Neural progenitor cell (in vitro differentiated cells): ENCODE data around the gene CD19. TPM values are rescaled to one million over a fixed set of nuclear protein-coding genes. Genes with fewer than 3 reads are reported as not detected.

Source experiments
- DNase-seq: peaks from one replicate; pipeline ENCODE4 v3.0.0-alpha.2; 2016; ENCODE audit warnings: low spot score
- H2AFZ ChIP-seq: fragments of 200-600 bp; sonication (generic); replicated peaks from 2 replicates; pipeline ENCODE4 v1.6.1; 2016; ENCODE audit warnings: antibody characterized with exemption
- H3F3A ChIP-seq: fragments of 200-600 bp; sonication (generic); 2 replicates; pipeline ENCODE4 v1.6.1; 2016; ENCODE audit warnings: antibody characterized with exemption, low read depth
- H3K27ac ChIP-seq: fragments of 200-600 bp; sonication (generic); 2 replicates; pipeline ENCODE4 v1.5.1; 2016; ENCODE audit warnings: mild to moderate bottlenecking
- H3K27me3 ChIP-seq: fragments of 200-600 bp; sonication (generic); 2 replicates; pipeline ENCODE4 v1.6.1; 2016; ENCODE audit warnings: mild to moderate bottlenecking, moderate library complexity
- H3K36me3 ChIP-seq: fragments of 200-600 bp; sonication (generic); 2 replicates; pipeline ENCODE4 v1.5.1; 2016
- H3K4me1 ChIP-seq: fragments of 200-600 bp; sonication (generic); 2 replicates; pipeline ENCODE4 v1.6.1; 2016; ENCODE audit warnings: mixed run types
- H3K4me2 ChIP-seq: fragments of 200-600 bp; sonication (generic); 2 replicates; pipeline ENCODE4 v1.6.1; 2016
- H3K4me3 ChIP-seq: fragments of 200-600 bp; sonication (generic); 2 replicates; pipeline ENCODE4 v1.5.1; 2016
- H3K79me2 ChIP-seq: fragments of 200-600 bp; sonication (generic); 2 replicates; pipeline ENCODE4 v1.6.1; 2016; ENCODE audit warnings: low read depth
- H3K9ac ChIP-seq: fragments of 200-600 bp; sonication (generic); 2 replicates; pipeline ENCODE4 v1.6.1; 2016
- H3K9me3 ChIP-seq: fragments of 200-600 bp; sonication (generic); 2 replicates; pipeline ENCODE4 v1.5.1; 2016; ENCODE audit warnings: low read depth
- H4K20me1 ChIP-seq: fragments of 200-600 bp; sonication (generic); 2 replicates; pipeline ENCODE4 v1.6.1; 2016; ENCODE audit warnings: low read depth
- H3K27ac Mint-ChIP-seq: 3 replicates; pipeline ENCODE4 v1.8.0; 2021; ENCODE audit warnings: mixed read lengths
- H3K27me3 Mint-ChIP-seq: 2 replicates; pipeline ENCODE4 v1.8.0; 2022; ENCODE audit warnings: low read depth, mild to moderate bottlenecking, inconsistent platforms, moderate library complexity, mixed read lengths; ENCODE audit not compliant: insufficient read depth
- H3K36me3 Mint-ChIP-seq: 3 replicates; pipeline ENCODE4 v1.8.0; 2021; ENCODE audit warnings: mixed read lengths
- H3K4me1 Mint-ChIP-seq: 3 replicates; pipeline ENCODE4 v1.8.0; 2021; ENCODE audit warnings: mixed read lengths
- H3K4me3 Mint-ChIP-seq: 3 replicates; pipeline ENCODE4 v1.8.0; 2021; ENCODE audit warnings: mild to moderate bottlenecking, moderate library complexity, mixed read lengths
- H3K9me3 Mint-ChIP-seq: 3 replicates; pipeline ENCODE4 v1.8.0; 2020; ENCODE audit warnings: mixed read lengths
- CTCF ChIP-seq: fragments of 200-600 bp; sonication (generic); IDR thresholded peaks from 2 replicates; pipeline ENCODE4 v1.5.1; 2017; ENCODE audit warnings: antibody characterized with exemption, mild to moderate bottlenecking
- EZH2 ChIP-seq: fragments of 200-600 bp; sonication (generic); IDR thresholded peaks from 2 replicates; pipeline ENCODE4 v1.6.1; 2017; ENCODE audit warnings: antibody characterized with exemption, mild to moderate bottlenecking, moderate library complexity
- EZH2phosphoT487 ChIP-seq: fragments of 200-600 bp; sonication (generic); IDR thresholded peaks from 2 replicates; pipeline ENCODE4 v1.6.1; 2017; ENCODE audit warnings: antibody characterized with exemption
- total RNA-seq: library from RNA; depleted of rRNA; stranded (reverse); fragments of >200 nt; gene quantifications from 2 replicates; pipeline ENCODE4 v1.2.3, GENCODE V29; 2015; ENCODE audit warnings: low replicate concordance

CD19 gene
- total RNA-seq, 1 donor from 2014 or later, result not detected

- no peaks in the 10 kb centered on the region for H3K36me3 ChIP-seq
- H2AFZ ChIP-seq, result peak overlapping the region; percentile 92
- Mint-ChIP-seq H3K9me3 (no peaks in the 10 kb centered on the region), H3K36me3 (peaks cover 2% of the 10 kb centered on the region), H3K27ac (peak overlapping the region; percentile 87), H3K4me3 (peak overlapping the region; percentile 95), H3K27me3 (peaks cover 2% of the 10 kb centered on the region), H3K4me1 (peaks cover 11% of the 10 kb centered on the region)
- peaks cover 5% of the 10 kb centered on the region for H3K4me1 ChIP-seq
- H3K27me3 ChIP-seq, result no peaks in the 10 kb centered on the region
- no peak for TF ChIP-seq EZH2
- TF ChIP-seq CTCF, result peak; percentile 83
- peaks cover 12% of the 10 kb centered on the region for H3K79me2 ChIP-seq
- H3K4me3 ChIP-seq, result peak overlapping the region; percentile 87
- H3K27ac ChIP-seq, result peak overlapping the region; percentile 91
- H3K9ac ChIP-seq, result peak overlapping the region; percentile 61
- DNase-seq, result peak; percentile 88
- no peaks in the 10 kb centered on the region for H4K20me1 ChIP-seq
- H3K9me3 ChIP-seq, result no peaks in the 10 kb centered on the region
- peak overlapping the region; percentile 86 for H3K4me2 ChIP-seq
- H3F3A ChIP-seq, result peaks cover 8% of the 10 kb centered on the region
Observed at GRCh38 chr16:28974007-28974436, 42.3 kb downstream of the CD19 start.

- H3K27ac Mint-ChIP-seq, result peak within 1 kb of the TSS; percentile 87
- DNase-seq, result peak; percentile 99
- Histone ChIP-seq H3K4me1 (peaks cover 5% of the 10 kb centered on the region), H3K27me3 (no peaks in the 10 kb centered on the region), H3K4me2 (peak within 1 kb of the TSS; percentile 86), H3K4me3 (peak within 1 kb of the TSS; percentile 87), H3K9me3 (no peaks in the 10 kb centered on the region), H3K9ac (peak within 1 kb of the TSS; percentile 84), H3F3A (peaks cover 8% of the 10 kb centered on the region), H3K36me3 (no peaks in the 10 kb centered on the region), H3K79me2 (peaks cover 12% of the 10 kb centered on the region), H4K20me1 (no peaks in the 10 kb centered on the region), H3K27ac (peak within 1 kb of the TSS; percentile 91), H2AFZ (peak within 1 kb of the TSS; percentile 92)
- peak within 1 kb of the TSS; percentile 95 for H3K4me3 Mint-ChIP-seq
- peaks cover 2% of the 10 kb centered on the region for H3K36me3 Mint-ChIP-seq
- no peak for TF ChIP-seq EZH2phosphoT487
- no peak for TF ChIP-seq EZH2
- TF ChIP-seq CTCF, result no peak
- H3K4me1 Mint-ChIP-seq, result peaks cover 11% of the 10 kb centered on the region
- peaks cover 2% of the 10 kb centered on the region for H3K27me3 Mint-ChIP-seq
- no peaks in the 10 kb centered on the region for H3K9me3 Mint-ChIP-seq
Observed at GRCh38 chr16:28974437-28975157, 42.8 kb downstream of the CD19 start, which contains the start of gene SPNS1. Gene SPNS1 (plus strand): TSS chr16:28974778. CDS start chr16:28975152, 374 bp downstream.

- Histone ChIP-seq H2AFZ (peak overlapping the region; percentile 92), H3K79me2 (peaks cover 12% of the 10 kb centered on the region), H3K4me3 (peak overlapping the region; percentile 87), H3F3A (peaks cover 8% of the 10 kb centered on the region), H3K9ac (peak overlapping the region; percentile 84), H4K20me1 (no peaks in the 10 kb centered on the region), H3K27me3 (no peaks in the 10 kb centered on the region), H3K9me3 (no peaks in the 10 kb centered on the region), H3K36me3 (no peaks in the 10 kb centered on the region), H3K4me1 (peaks cover 5% of the 10 kb centered on the region), H3K27ac (no peak overlapping the region), H3K4me2 (peak overlapping the region; percentile 86)
- DNase-seq, result peak; percentile 18
- Mint-ChIP-seq H3K4me3 (peak overlapping the region; percentile 95), H3K27ac (no peak overlapping the region), H3K27me3 (peaks cover under 1% of the 10 kb centered on the region), H3K4me1 (peaks cover 11% of the 10 kb centered on the region), H3K9me3 (no peaks in the 10 kb centered on the region), H3K36me3 (peaks cover 2% of the 10 kb centered on the region)
- TF ChIP-seq EZH2 (no peak), EZH2phosphoT487 (no peak), CTCF (no peak)
Observed at GRCh38 chr16:28975158-28975599, 43.4 kb downstream of the CD19 start.
